C4-2B (cell line): Measurements from ENCODE around the gene MGMT.

ENCODE experiments used
- H3K27ac ChIP-seq: fragments of 450-650 bp; 2 replicates; pipeline ENCODE4 v1.5.1; 2017
- CTCF ChIP-seq: fragments of 450-650 bp; conservative IDR thresholded peaks from 2 replicates; pipeline ENCODE4 v1.5.1; 2017; ENCODE audit warnings: mild to moderate bottlenecking
- ZFX ChIP-seq: fragments of 450-650 bp; IDR thresholded peaks from 2 replicates; pipeline ENCODE4 v1.6.1; 2017

MGMT gene

GRCh38 chr10:129786216-129786615 is 319.2 kb downstream of the MGMT start:
- no peak for TF ChIP-seq CTCF
- no peak for TF ChIP-seq ZFX

GRCh38 chr10:129787557-129787956 is 320.5 kb downstream of the MGMT start:
- TF ChIP-seq CTCF (no peak), ZFX (no peak)
- no peak overlapping the region for H3K27ac ChIP-seq

More at GRCh38 chr10:129786216-129786615, 319.2 kb downstream of the MGMT start:
- H3K27ac ChIP-seq = no peak overlapping the region

- no peak for TF ChIP-seq ZFX
- no peak for TF ChIP-seq CTCF
- no peak overlapping the region for H3K27ac ChIP-seq
Observed at GRCh38 chr10:129788215-129788614, 321.2 kb downstream of the MGMT start.

- TF ChIP-seq ZFX (no peak), CTCF (no peak)
Observed at GRCh38 chr10:129790715-129791446, 323.8 kb downstream of the MGMT start.

GRCh38 chr10:129792141-129792540 is 325.1 kb downstream of the MGMT start:
- no peak for TF ChIP-seq CTCF
- no peak for TF ChIP-seq ZFX
- H3K27ac ChIP-seq = no peak overlapping the region

More at GRCh38 chr10:129790715-129791446, 323.8 kb downstream of the MGMT start:
- H3K27ac ChIP-seq = no peak overlapping the region

GRCh38 chr10:129792864-129793263 is 325.8 kb downstream of the MGMT start:
- TF ChIP-seq CTCF = no peak
- TF ChIP-seq ZFX = no peak
- H3K27ac ChIP-seq = no peak overlapping the region

GRCh38 chr10:129793479-129793878 is 326.4 kb downstream of the MGMT start:
- H3K27ac ChIP-seq = no peak overlapping the region
- no peak for TF ChIP-seq CTCF
- TF ChIP-seq ZFX = no peak
